Measurements from ENCODE around the gene IL36B.

GRCh38 chr2:113079131-113079530 is 26.5 kb upstream of the IL36B start:
- no peak for TF ChIP-seq CTCF (conservative IDR thresholded peaks at IDR 0.05 in 1 of 2, IDR thresholded peaks at IDR 0.05 in 1 of 2; ENCODE audit: extremely low read depth in 1 of 2, insufficient read depth in 1 of 2, low read depth in 1 of 2, low read length in 2 of 2)
- no peak for TF ChIP-seq EZH2 (IDR thresholded peaks at IDR 0.05; ENCODE audit: borderline replicate concordance, low read length)
